Type B pancreatic cell (in vitro differentiated cells): ENCODE data around the gene APOBEC3C. TPM values are rescaled to one million over a fixed set of nuclear protein-coding genes. Genes with fewer than 3 reads are reported as not detected.
"Not testable (repeated sequence)": the region's sequence is repeated elsewhere in the genome, so short reads cannot be mapped to it uniquely, and the experiment has no call there.

ENCODE experiments used
- DNase-seq: peaks from one replicate; pipeline ENCODE4 v3.0.0; 2021; ENCODE audit warnings: mixed read lengths; ENCODE audit not compliant: unreplicated experiment; ENCODE audit errors: extremely low spot score
- H3K27ac Mint-ChIP-seq: 2 replicates; pipeline ENCODE4 v1.8.0; 2021; ENCODE audit warnings: mild to moderate bottlenecking, mixed read lengths
- H3K27me3 Mint-ChIP-seq: 2 replicates; pipeline ENCODE4 v1.8.0; 2021; ENCODE audit warnings: mixed read lengths
- H3K36me3 Mint-ChIP-seq: 2 replicates; pipeline ENCODE4 v1.8.0; 2021; ENCODE audit warnings: mixed read lengths
- H3K4me1 Mint-ChIP-seq: one replicate; pipeline ENCODE4 v1.8.0; 2021; ENCODE audit warnings: mixed read lengths; ENCODE audit not compliant: unreplicated experiment
- H3K4me3 Mint-ChIP-seq: 2 replicates; pipeline ENCODE4 v1.8.0; 2021; ENCODE audit warnings: mild to moderate bottlenecking, mixed read lengths
- H3K9me3 Mint-ChIP-seq: 2 replicates; pipeline ENCODE4 v1.8.0; 2021; ENCODE audit warnings: mixed read lengths
- CTCF ChIP-seq: fragments of 200-600 bp; sonication (generic); conservative IDR thresholded peaks from 2 replicates; pipeline ENCODE4 v1.5.0; 2021; ENCODE audit warnings: antibody characterized with exemption, mild to moderate bottlenecking
- total RNA-seq: library from RNA; stranded (reverse); gene quantifications from 2 replicates; pipeline ENCODE4 v1.2.1, GENCODE V29; 2021; ENCODE audit warnings: low replicate concordance

The APOBEC3C gene
- total RNA-seq, 1 donor from 2014 or later, result 26.0 TPM

- Mint-ChIP-seq H3K27me3 (no peaks in the 10 kb centered on the region), H3K4me1 (peaks cover 40% of the 10 kb centered on the region), H3K27ac (peak overlapping the region; percentile 87), H3K9me3 (no peaks in the 10 kb centered on the region), H3K36me3 (peaks cover 5% of the 10 kb centered on the region), H3K4me3 (peak overlapping the region; percentile 79)
- DNase-seq, result no peak
- no peak for TF ChIP-seq CTCF
Measured at GRCh38 chr22:39039306-39040126, 25.5 kb downstream of the APOBEC3C start.

GRCh38 chr22:39040155-39040537 is 26.1 kb downstream of the APOBEC3C start:
- not testable (repeated sequence) for H3K27me3 Mint-ChIP-seq, H3K36me3 Mint-ChIP-seq, DNase-seq, H3K9me3 Mint-ChIP-seq
- Mint-ChIP-seq H3K27ac (peak overlapping the region; percentile 87), H3K4me1 (peaks cover 40% of the 10 kb centered on the region), H3K4me3 (peak overlapping the region; percentile 79)

- TF ChIP-seq CTCF, result peak; percentile 34
- Mint-ChIP-seq H3K4me1 (peaks cover 41% of the 10 kb centered on the region), H3K4me3 (peak within 1 kb of the TSS; percentile 89), H3K27ac (peak within 1 kb of the TSS; percentile 87)
- not testable (repeated sequence) for H3K9me3 Mint-ChIP-seq, H3K36me3 Mint-ChIP-seq, DNase-seq, H3K27me3 Mint-ChIP-seq
Measured at GRCh38 chr22:39040538-39041296, 26.7 kb downstream of the APOBEC3C start, which contains the start of gene APOBEC3F. Gene APOBEC3F, plus strand, starts transcription at chr22:39040864. Its CDS starts 97 bp downstream, at chr22:39040961.

GRCh38 chr22:39041908-39042307 is 27.9 kb downstream of the APOBEC3C start:
- no peak for DNase-seq
- no peaks in the 10 kb centered on the region for H3K27me3 Mint-ChIP-seq
- H3K4me3 Mint-ChIP-seq, result peak overlapping the region; percentile 54
- H3K9me3 Mint-ChIP-seq, result no peaks in the 10 kb centered on the region
- no peak for TF ChIP-seq CTCF
- H3K27ac Mint-ChIP-seq, result no peak overlapping the region
- H3K4me1 Mint-ChIP-seq, result peaks cover 49% of the 10 kb centered on the region
- peaks cover 5% of the 10 kb centered on the region for H3K36me3 Mint-ChIP-seq

GRCh38 chr22:39043063-39043462 is 29.0 kb downstream of the APOBEC3C start:
- peaks cover 49% of the 10 kb centered on the region for H3K4me1 Mint-ChIP-seq
- not testable (repeated sequence) for H3K27me3 Mint-ChIP-seq, H3K36me3 Mint-ChIP-seq, H3K27ac Mint-ChIP-seq, H3K9me3 Mint-ChIP-seq, DNase-seq
- H3K4me3 Mint-ChIP-seq, result peak overlapping the region; percentile 20

GRCh38 chr22:39045136-39045535 is 31.1 kb downstream of the APOBEC3C start:
- H3K4me3 Mint-ChIP-seq, DNase-seq, H3K9me3 Mint-ChIP-seq, H3K27me3 Mint-ChIP-seq, H3K36me3 Mint-ChIP-seq: not testable (repeated sequence)
- peaks cover 38% of the 10 kb centered on the region for H3K4me1 Mint-ChIP-seq
- H3K27ac Mint-ChIP-seq, result peak overlapping the region; percentile 12

GRCh38 chr22:39049486-39049885 is 35.4 kb downstream of the APOBEC3C start:
- not testable (repeated sequence) for H3K27ac Mint-ChIP-seq, H3K27me3 Mint-ChIP-seq, DNase-seq, H3K4me3 Mint-ChIP-seq, H3K36me3 Mint-ChIP-seq, H3K9me3 Mint-ChIP-seq
- peaks cover 25% of the 10 kb centered on the region for H3K4me1 Mint-ChIP-seq

- not testable (repeated sequence) for H3K9me3 Mint-ChIP-seq, H3K27me3 Mint-ChIP-seq, H3K27ac Mint-ChIP-seq, DNase-seq, H3K36me3 Mint-ChIP-seq, H3K4me3 Mint-ChIP-seq
- peaks cover 13% of the 10 kb centered on the region for H3K4me1 Mint-ChIP-seq
Measured at GRCh38 chr22:39051844-39052495, 37.9 kb downstream of the APOBEC3C start.
